GM10248 (cell line): ENCODE results near the gene CENPC.

ENCODE experiments used
- CTCF ChIA-PET: fragments of 300-600 bp; sonication (Branson Sonifier 250); formaldehyde crosslinking; extraction: SDS; loops from one replicate; lab custom pipeline; 2021; ENCODE audit warnings: antibody characterized with exemption; lab: Yijun Ruan, JAX
- POLR2A ChIA-PET: fragments of 350-650 bp; sonication (Branson Sonifier 250); formaldehyde crosslinking; extraction: SDS; loops from one replicate; lab custom pipeline; 2020; ENCODE audit warnings: antibody characterized with exemption; lab: Yijun Ruan, JAX
- DNase-seq: peaks from one replicate; pipeline ENCODE4 v3.0.0; 2012; ENCODE audit errors: extremely low spot score
- TF ChIP-seq, protein P1 (sequence below): IDR thresholded peaks from 2 replicates; pipeline ENCODE4 v1.5.1; 2012; ENCODE audit warnings: mild to moderate bottlenecking, low read depth; ENCODE audit errors: extremely low read depth, missing control alignments, control extremely low read depth

The CENPC gene

DNA sequence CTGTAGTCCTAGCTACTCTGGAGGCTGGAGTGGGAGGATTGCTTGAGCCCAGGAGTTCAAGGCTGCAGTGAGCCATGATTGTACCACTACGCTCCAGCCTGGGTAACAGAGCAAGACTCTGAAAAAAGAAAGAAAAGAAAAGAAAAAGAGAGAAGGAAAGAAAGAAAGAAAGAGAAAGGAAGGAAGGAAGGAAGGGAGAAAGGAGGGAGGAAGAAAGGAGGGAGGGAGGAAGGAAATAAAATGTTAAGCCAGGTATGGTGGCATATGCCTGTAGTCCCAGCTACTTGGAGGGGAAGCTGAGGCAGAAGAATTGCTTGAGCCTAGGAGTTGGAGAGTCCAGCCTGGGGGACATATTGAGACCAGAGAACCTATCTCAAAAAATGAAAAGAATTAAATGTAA lies 25.2 kb upstream of the CENPC start:
- POLR2A ChIA-PET = no interaction called here
- no peak for DNase-seq
- TF ChIP-seq, protein P1, sequence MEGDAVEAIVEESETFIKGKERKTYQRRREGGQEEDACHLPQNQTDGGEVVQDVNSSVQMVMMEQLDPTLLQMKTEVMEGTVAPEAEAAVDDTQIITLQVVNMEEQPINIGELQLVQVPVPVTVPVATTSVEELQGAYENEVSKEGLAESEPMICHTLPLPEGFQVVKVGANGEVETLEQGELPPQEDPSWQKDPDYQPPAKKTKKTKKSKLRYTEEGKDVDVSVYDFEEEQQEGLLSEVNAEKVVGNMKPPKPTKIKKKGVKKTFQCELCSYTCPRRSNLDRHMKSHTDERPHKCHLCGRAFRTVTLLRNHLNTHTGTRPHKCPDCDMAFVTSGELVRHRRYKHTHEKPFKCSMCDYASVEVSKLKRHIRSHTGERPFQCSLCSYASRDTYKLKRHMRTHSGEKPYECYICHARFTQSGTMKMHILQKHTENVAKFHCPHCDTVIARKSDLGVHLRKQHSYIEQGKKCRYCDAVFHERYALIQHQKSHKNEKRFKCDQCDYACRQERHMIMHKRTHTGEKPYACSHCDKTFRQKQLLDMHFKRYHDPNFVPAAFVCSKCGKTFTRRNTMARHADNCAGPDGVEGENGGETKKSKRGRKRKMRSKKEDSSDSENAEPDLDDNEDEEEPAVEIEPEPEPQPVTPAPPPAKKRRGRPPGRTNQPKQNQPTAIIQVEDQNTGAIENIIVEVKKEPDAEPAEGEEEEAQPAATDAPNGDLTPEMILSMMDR = no peak
- CTCF ChIA-PET = interaction anchor here (1.1 to 2.4 kb wide), 4 partner anchors 10 to 43 kb away, joined by 3 to 8 read pairs (median 4); partner anchors contain the start of gene STAP1

DNA sequence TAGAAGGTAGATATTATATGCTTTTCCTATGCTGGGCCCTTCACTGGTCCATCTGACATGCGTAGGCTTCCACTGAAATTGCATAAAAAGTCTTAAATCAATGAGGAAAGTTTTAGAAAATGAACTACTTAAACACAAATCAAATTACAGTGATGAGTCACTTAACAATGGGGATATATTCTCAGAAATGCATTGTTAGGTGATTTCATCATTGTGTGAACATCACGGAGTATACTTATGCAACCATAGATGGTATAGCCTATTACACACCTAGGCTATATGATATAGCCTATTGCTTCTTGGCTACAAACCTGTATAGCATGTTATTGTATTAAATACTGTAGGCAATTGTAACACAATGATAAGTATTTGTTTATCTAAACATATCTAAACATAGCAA lies 23.5 kb upstream of the CENPC start:
- ChIA-PET CTCF (interaction anchor here (0.7 to 1.3 kb wide), 4 partner anchors 10 to 34 kb away, joined by 3 to 6 read pairs (median 3); partner anchors contain the start of gene STAP1), POLR2A (interaction anchor here (1.5 kb wide), 1 partner anchor 132 kb away, joined by 3 read pairs; the partner anchor contains the start of gene UBA6)
- TF ChIP-seq, protein P1 = no peak
- no peak for DNase-seq

DNA sequence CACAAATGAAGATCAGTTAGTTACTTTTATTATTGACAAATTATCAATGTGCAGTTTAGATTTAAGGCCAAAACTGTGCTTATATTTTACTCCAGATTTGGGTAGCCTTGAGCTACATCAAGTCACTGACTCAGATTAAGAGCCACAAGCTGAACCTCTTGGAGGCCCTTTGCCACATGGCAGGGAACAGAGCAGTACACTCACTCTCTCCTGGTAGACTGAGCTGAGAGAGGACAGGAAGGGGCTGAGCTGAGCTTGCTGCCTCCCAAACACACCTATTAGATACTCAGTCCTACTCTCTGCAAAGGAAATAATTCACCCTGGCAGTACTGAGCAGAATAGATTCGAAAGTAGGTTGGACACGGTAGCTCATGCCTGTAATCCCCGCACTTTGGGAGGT lies 21.0 kb upstream of the CENPC start:
- CTCF ChIA-PET = interaction anchor here (0.7 to 1.9 kb wide), 6 partner anchors 10 to 181 kb away, joined by 3 to 5 read pairs (median 4); no protein-coding TSS in a partner anchor
- DNase-seq = no peak
- POLR2A ChIA-PET = interaction anchor here (0.9 kb wide), 1 partner anchor 30 kb away, joined by 3 read pairs; no protein-coding TSS in a partner anchor
- TF ChIP-seq, protein P1 = no peak

DNA sequence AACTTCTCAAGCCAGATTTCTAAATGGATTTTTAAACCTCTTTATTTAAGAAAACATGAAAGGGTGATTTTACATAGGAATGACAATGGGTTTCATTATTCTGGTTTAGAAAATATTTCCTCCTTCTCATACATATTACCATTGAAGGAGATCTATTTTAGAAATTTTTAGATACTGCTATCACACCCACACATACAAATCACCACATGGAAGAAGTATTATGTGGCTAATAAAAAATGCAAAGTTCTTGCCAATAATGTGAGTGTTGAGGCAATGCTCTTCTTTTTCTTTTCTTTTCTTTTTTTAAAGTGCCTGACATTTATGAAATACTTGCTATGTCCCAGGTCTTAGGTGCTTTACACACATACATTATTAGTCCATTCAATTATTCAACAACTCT lies 20.0 kb upstream of the CENPC start:
- ChIA-PET CTCF (interaction anchor here (1.1 to 1.9 kb wide), 3 partner anchors 12 to 22 kb away, joined by 3 to 5 read pairs (median 5); no protein-coding TSS in a partner anchor), POLR2A (interaction anchor here (0.6 kb wide), 1 partner anchor 109 kb away, joined by 4 read pairs; no protein-coding TSS in a partner anchor)
- TF ChIP-seq, protein P1 = no peak
- DNase-seq = no peak

DNA sequence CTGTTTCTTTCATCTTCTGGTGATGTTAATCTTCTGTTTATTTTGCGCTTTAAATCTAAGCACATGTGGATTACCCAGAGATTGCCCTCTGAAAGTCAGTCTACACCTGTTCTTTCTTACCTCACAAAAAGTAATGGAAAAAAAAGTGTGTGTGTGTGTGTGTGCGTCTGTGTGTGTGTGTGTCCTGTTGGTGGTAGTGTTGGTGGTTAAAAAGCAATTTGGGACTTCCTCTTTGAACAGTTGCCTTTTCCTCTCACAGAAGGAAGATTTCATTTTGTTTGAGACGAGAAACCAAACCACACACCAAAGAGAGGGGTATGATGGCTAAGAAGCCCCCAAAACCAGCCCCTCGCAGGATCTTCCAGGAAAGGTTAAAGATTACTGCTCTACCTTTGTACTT lies 13.2 kb upstream of the CENPC start, which contains the start of gene STAP1:
Gene STAP1, plus strand, starts transcription at position 235 of the 400 bp plus-strand sequence. Its CDS starts 83 bp downstream, at position 318.
- POLR2A ChIA-PET = no interaction called here
- CTCF ChIA-PET = interaction anchor here (1.6 to 2.2 kb wide), 4 partner anchors 10 to 122 kb away, joined by 3 to 6 read pairs (median 4); no protein-coding TSS in a partner anchor
- TF ChIP-seq, protein P1 = no peak
- DNase-seq = no peak

DNA sequence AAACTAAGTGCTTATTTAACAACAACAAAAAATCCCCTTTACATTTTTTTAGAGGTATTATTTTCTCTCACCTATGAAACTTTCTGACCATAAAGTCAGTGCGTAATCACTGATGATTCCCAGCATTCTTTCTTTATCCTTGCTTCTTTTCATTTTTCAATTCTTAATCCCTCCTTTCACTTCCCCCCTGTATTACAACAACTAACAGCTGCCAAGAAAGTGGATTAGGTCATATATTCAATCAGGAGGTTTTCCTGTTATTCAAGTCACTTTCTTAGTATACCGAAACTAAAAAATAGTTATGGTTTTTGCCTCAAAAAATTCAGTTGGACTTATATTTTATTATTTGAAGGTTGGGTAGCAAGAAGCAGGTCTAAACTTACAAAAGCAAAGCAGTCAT lies 11.1 kb upstream of the CENPC start:
- POLR2A ChIA-PET = interaction anchor here (1.2 kb wide), 1 partner anchor 12 kb away, joined by 4 read pairs; the partner anchor contains the start of gene CENPC
- no peak for DNase-seq

More for the DNA sequence above, 11.1 kb upstream of the CENPC start:
- TF ChIP-seq, protein P1 = no peak
- CTCF ChIA-PET = interaction anchor here (1.5 to 1.8 kb wide), 3 partner anchors 10 to 14 kb away, joined by 3 to 8 read pairs (median 3); partner anchors contain the start of gene CENPC
